Smooth muscle cell (in vitro differentiated cells): ENCODE measurements around the gene DMRTB1. TPM values are rescaled to one million over a fixed set of nuclear protein-coding genes. Genes with fewer than 3 reads are reported as not detected.
A peak's percentile ranks its signal among the peaks of the same experiment; 100 is the strongest.

Experiments
- DNase-seq: peaks from one replicate; lab custom pipeline; 2025; ENCODE audit not compliant: unreplicated experiment; lab: John Stamatoyannopoulos, UW
- H2AFZ ChIP-seq: fragments of 200-600 bp; sonication (generic); 2 replicates; pipeline ENCODE4 v1.6.0; 2016; ENCODE audit warnings: antibody characterized with exemption, low read depth, mild to moderate bottlenecking
- H3F3A ChIP-seq: fragments of 200-600 bp; sonication (generic); 2 replicates; pipeline ENCODE4 v1.6.0; 2017; ENCODE audit warnings: antibody characterized with exemption, low read depth
- H3K27ac ChIP-seq: fragments of 200-600 bp; sonication (generic); 2 replicates; pipeline ENCODE4 v1.5.1; 2016; ENCODE audit warnings: low read depth, mild to moderate bottlenecking
- H3K27me3 ChIP-seq: fragments of 200-600 bp; sonication (generic); 2 replicates; pipeline ENCODE4 v1.6.1; 2016; ENCODE audit warnings: low read depth, mild to moderate bottlenecking
- H3K36me3 ChIP-seq: fragments of 200-600 bp; sonication (generic); 2 replicates; pipeline ENCODE4 v1.5.1; 2016; ENCODE audit warnings: low read depth
- H3K4me1 ChIP-seq: fragments of 200-600 bp; sonication (generic); 2 replicates; pipeline ENCODE4 v1.5.1; 2016; ENCODE audit warnings: low read depth
- H3K4me2 ChIP-seq: fragments of 200-600 bp; sonication (generic); 2 replicates; pipeline ENCODE4 v1.6.0; 2016; ENCODE audit warnings: mild to moderate bottlenecking
- H3K4me3 ChIP-seq: fragments of 200-600 bp; sonication (generic); 2 replicates; pipeline ENCODE4 v1.5.1; 2016; ENCODE audit warnings: mild to moderate bottlenecking
- H3K79me2 ChIP-seq: fragments of 200-600 bp; sonication (generic); 2 replicates; pipeline ENCODE4 v1.6.0; 2016; ENCODE audit warnings: low read depth, mild to moderate bottlenecking
- H3K9ac ChIP-seq: fragments of 200-600 bp; sonication (generic); 2 replicates; pipeline ENCODE4 v1.6.0; 2016; ENCODE audit warnings: low read depth
- H3K9me3 ChIP-seq: fragments of 200-600 bp; sonication (generic); replicated peaks from 2 replicates; pipeline ENCODE4 v1.5.1; 2016; ENCODE audit warnings: low read depth
- H4K20me1 ChIP-seq: fragments of 200-600 bp; sonication (generic); 2 replicates; pipeline ENCODE4 v1.6.0; 2016; ENCODE audit warnings: low read depth
- WGBS: methylation state at CpG from one replicate; pipeline ENCODE4 v1.1.7; 2016; ENCODE audit warnings: low lambda C conversion rate; 5-methylcytosine and 5-hydroxymethylcytosine counted together
- polyA plus RNA-seq: library from polyadenylated mRNA; unstranded; fragments of >200 nt; fragmentation: Nextera tagmentation; extraction: Ambion mirVana; gene quantifications from 2 replicates; pipeline ENCODE4 v1.2.1, GENCODE V29; 2016
- total RNA-seq: library from RNA; depleted of rRNA; stranded (reverse); fragments of >200 nt; gene quantifications from 2 replicates; pipeline ENCODE4 v1.2.3, GENCODE V29; 2014
- TF ChIP-seq, protein P1 (sequence below): fragments of 200-600 bp; sonication (generic); IDR thresholded peaks from 2 replicates; pipeline ENCODE4 v1.5.1; 2017; ENCODE audit warnings: borderline replicate concordance, mild to moderate bottlenecking, antibody characterized with exemption; ENCODE audit not compliant: insufficient read depth, poor library complexity, severe bottlenecking

DMRTB1 gene
- total and polyA plus RNA-seq, 2 experiments from 2014 or later, result not detected

DNA sequence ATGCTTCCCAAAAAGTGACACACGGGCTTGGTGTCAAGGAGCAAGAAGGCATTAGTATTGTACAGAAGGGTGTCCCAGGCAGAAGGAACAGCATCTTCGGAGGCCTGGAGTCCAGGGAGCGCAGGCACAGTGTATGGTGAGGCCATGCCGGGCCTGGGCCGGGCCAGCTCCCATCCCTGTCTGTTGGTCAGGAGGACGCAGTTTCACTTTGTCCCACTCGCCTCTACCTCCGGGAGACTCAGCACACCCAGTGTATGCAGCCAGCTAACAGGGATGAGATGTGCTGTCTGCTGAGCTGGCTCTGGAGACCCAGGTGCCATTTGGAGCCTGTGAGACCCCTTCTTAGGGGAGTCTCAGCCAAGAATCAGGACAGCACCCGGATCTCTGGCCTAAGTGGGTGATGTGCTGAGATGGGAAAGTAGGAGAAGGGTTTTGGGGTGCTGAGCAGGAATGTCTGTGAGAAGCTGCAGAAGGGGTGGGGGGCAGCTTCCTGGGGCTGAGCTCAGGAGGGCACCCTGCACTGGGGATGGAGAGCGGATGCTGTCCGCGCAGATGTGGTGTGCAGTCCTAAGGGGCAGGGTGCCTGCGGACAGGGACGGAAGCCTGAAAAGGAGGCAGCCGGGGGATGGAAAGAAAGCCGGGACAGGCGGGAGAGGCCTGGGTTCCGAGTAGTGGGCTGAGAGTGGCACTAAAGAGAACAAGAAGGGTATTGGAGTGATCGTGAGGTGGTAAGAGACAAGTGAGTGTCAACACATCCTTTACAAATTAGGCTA lies 25.7 kb downstream of the DMRTB1 start:
- Histone ChIP-seq H3K4me3 (no peak overlapping the region), H3K4me1 (no peaks in the 10 kb centered on the region), H3K36me3 (no peaks in the 10 kb centered on the region), H3F3A (no peaks in the 10 kb centered on the region), H3K9me3 (no peaks in the 10 kb centered on the region), H3K27ac (no peak overlapping the region), H3K27me3 (no peaks in the 10 kb centered on the region), H3K9ac (no peak overlapping the region), H2AFZ (no peak overlapping the region), H4K20me1 (no peaks in the 10 kb centered on the region), H3K4me2 (no peak overlapping the region), H3K79me2 (no peaks in the 10 kb centered on the region)
- TF ChIP-seq, protein P1, sequence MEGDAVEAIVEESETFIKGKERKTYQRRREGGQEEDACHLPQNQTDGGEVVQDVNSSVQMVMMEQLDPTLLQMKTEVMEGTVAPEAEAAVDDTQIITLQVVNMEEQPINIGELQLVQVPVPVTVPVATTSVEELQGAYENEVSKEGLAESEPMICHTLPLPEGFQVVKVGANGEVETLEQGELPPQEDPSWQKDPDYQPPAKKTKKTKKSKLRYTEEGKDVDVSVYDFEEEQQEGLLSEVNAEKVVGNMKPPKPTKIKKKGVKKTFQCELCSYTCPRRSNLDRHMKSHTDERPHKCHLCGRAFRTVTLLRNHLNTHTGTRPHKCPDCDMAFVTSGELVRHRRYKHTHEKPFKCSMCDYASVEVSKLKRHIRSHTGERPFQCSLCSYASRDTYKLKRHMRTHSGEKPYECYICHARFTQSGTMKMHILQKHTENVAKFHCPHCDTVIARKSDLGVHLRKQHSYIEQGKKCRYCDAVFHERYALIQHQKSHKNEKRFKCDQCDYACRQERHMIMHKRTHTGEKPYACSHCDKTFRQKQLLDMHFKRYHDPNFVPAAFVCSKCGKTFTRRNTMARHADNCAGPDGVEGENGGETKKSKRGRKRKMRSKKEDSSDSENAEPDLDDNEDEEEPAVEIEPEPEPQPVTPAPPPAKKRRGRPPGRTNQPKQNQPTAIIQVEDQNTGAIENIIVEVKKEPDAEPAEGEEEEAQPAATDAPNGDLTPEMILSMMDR, result no peak
- no peak for DNase-seq
- 85% methylated on average over 19 of the region's 19 CpGs for WGBS

DNA sequence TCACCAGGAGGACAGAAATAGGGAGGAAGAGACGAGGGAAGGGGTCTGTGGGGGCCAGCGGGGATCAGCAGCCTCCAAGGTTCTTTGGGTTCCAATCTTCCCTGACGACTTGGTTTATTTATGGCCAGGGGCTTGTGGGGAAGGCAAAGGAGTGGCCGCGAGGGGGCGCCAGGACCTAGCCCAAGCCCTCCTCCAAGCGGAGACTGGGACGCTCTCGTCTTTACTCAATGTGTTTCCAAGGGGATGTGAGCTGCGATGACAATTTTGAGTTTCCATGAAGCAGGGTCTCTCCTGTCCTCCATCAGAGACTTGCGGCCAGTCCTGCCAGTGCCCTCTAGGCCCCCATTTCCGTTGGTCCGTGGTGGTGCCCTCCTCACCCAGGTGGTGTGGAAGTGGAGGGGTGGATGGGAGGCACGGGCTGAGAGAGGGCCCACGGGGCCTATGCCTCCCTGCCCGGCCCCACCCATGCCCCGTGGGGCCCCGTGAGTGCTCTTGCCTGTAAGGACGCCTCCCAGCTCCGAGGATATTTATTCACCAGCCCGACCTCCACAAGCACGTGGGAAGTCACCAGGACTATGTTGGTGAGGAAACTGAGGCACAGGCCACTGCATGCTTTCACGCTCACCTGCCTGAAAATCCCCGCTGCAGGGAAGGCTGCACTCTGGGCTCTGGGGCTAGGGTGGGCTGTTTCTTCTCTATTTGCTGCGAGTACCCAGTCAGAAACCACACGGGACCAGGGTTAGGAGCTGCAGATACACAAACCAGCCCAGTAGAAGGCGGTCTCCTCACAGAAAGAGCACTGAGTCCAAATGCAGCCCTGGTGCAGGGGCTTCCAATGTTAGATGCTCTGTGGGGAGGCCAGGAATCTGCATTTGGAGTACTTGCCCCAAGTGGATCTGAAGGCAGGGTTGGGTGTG lies 26.5 kb downstream of the DMRTB1 start:
- Histone ChIP-seq H3K36me3 (no peaks in the 10 kb centered on the region), H3K4me1 (no peaks in the 10 kb centered on the region), H3K9ac (no peak overlapping the region), H3K79me2 (no peaks in the 10 kb centered on the region), H4K20me1 (no peaks in the 10 kb centered on the region), H3K4me3 (no peak overlapping the region), H3K9me3 (no peaks in the 10 kb centered on the region), H3F3A (no peaks in the 10 kb centered on the region), H3K27me3 (no peaks in the 10 kb centered on the region), H3K27ac (no peak overlapping the region), H3K4me2 (peak overlapping the region; percentile 27), H2AFZ (no peak overlapping the region)
- TF ChIP-seq, protein P1, result peak; percentile 96
- 44% methylated on average over 23 of the region's 27 CpGs for WGBS
- peak; percentile 56 for DNase-seq

DNA sequence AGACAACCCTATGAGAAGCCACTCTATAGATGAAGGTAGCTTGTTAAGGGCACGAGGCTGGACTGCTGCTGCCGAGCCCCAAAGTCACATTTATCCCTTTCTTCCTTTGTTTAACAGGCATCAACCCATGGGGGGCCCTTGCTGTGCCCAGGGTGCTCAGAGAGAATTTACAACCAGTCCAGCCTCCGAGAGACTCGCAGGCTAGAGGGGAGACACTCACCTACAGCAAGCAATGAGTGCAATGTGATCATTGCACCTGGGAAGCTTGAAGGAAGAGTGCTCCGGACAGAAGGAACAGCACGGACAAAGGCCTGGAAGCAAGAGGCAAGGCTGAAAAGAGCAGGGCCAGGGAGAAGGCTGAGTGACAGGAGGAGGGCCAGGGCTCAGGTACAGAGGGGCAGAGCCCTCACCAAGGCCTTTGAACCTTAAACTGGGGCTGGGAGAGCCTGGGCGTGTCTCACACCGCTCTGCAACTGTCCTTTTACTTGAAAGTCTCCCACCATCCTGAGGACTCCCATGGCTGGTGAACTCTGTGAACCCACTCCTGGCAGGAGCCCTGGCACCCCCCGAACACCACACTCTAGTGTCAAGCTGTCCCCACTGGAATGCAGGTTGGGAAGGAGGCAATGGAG lies 27.3 kb downstream of the DMRTB1 start:
- WGBS, result 91% methylated on average over 9 of the region's 9 CpGs
- H3K4me1 ChIP-seq, result no peaks in the 10 kb centered on the region
- TF ChIP-seq, protein P1, result no peak

More for the DNA sequence above, 27.3 kb downstream of the DMRTB1 start:
- Histone ChIP-seq H2AFZ (no peak overlapping the region), H3K79me2 (no peaks in the 10 kb centered on the region), H3K9ac (no peak overlapping the region), H3K4me2 (no peak overlapping the region), H3K4me3 (no peak overlapping the region), H3K36me3 (no peaks in the 10 kb centered on the region), H4K20me1 (no peaks in the 10 kb centered on the region), H3K27me3 (no peaks in the 10 kb centered on the region), H3K27ac (no peak overlapping the region), H3F3A (no peaks in the 10 kb centered on the region), H3K9me3 (no peaks in the 10 kb centered on the region)
- no peak for DNase-seq
